ENCODE data around the gene TAF6L.

- no peak for TF ChIP-seq CTCF (IDR thresholded peaks at IDR 0.05; ENCODE audit: low read depth, low read length)
- TF ChIP-seq EZH2phosphoT487 (IDR thresholded peaks at IDR 0.05; ENCODE audit: low read depth), result no peak
Measured at GRCh38 chr11:62727872-62728170, 43.4 kb upstream of the TAF6L start.
